K562 (cell line): ENCODE data around the gene FAM222A. TPM values are rescaled to one million over a fixed set of nuclear protein-coding genes. Genes with fewer than 3 reads are reported as not detected.

Source experiments
- ADNP ChIP-seq: fragments of 200-800 bp; sonication (Bioruptor generic); IDR thresholded peaks from 2 replicates; pipeline ENCODE4 v1.6.1; 2016; ENCODE audit warnings: missing genetic modification characterization, missing compliant biosample characterization
- BACH1 ChIP-seq: fragments of 200-800 bp; sonication (Bioruptor generic); IDR thresholded peaks from 2 replicates; pipeline ENCODE4 v1.6.1; 2016; ENCODE audit warnings: missing genetic modification characterization, missing compliant biosample characterization
- BHLHE40 ChIP-seq: IDR thresholded peaks from 2 replicates; pipeline ENCODE4 v1.6.1; 2011; ENCODE audit warnings: low read length, improper control_type of control experiment
- BMI1 ChIP-seq: fragments of 150-350 bp; IDR thresholded peaks from 2 replicates; pipeline ENCODE4 v1.6.1; 2014; ENCODE audit warnings: low read length
- CCAR2 ChIP-seq: fragments of 200-400 bp; formaldehyde crosslinking; IDR thresholded peaks from 2 replicates; pipeline ENCODE4 v1.6.1; 2017; ENCODE audit warnings: mild to moderate bottlenecking, low read depth, low read length
- CREM ChIP-seq: IDR thresholded peaks from 2 replicates; pipeline ENCODE4 v1.6.1; 2014; ENCODE audit warnings: antibody characterized with exemption, low read depth
- DDX20 ChIP-seq: fragments of 450-650 bp; IDR thresholded peaks from 2 replicates; pipeline ENCODE4 v1.6.1; 2016; ENCODE audit warnings: missing genetic modification characterization, low read depth, mild to moderate bottlenecking, missing compliant biosample characterization, moderate library complexity
- ESRRA ChIP-seq: fragments of 450-650 bp; IDR thresholded peaks from 2 replicates; pipeline ENCODE4 v1.6.1; 2014; ENCODE audit warnings: low read depth, mild to moderate bottlenecking, moderate library complexity, borderline replicate concordance
- GTF2F1 ChIP-seq: IDR thresholded peaks from 2 replicates; pipeline ENCODE4 v1.6.1; 2011; ENCODE audit warnings: low read depth, low read length, improper control_type of control experiment
- KAT7 ChIP-seq: sonication (generic); formaldehyde crosslinking; IDR thresholded peaks from 2 replicates; pipeline ENCODE4 v1.8.0; 2022; ENCODE audit warnings: missing genetic modification reagents, mild to moderate bottlenecking, borderline replicate concordance
- LEF1 ChIP-seq: fragments of 450-650 bp; IDR thresholded peaks from 2 replicates; pipeline ENCODE4 v1.6.1; 2016; ENCODE audit warnings: mild to moderate bottlenecking
- MAFK ChIP-seq: IDR thresholded peaks from 2 replicates; pipeline ENCODE4 v1.6.1; 2011; ENCODE audit warnings: low read length, improper control_type of control experiment
- MEIS2 ChIP-seq: fragments of 450-650 bp; IDR thresholded peaks from 2 replicates; pipeline ENCODE4 v1.6.1; 2014; ENCODE audit warnings: mild to moderate bottlenecking; ENCODE audit not compliant: partially characterized antibody
- NFE2L1 ChIP-seq: fragments of 450-650 bp; IDR thresholded peaks from 2 replicates; pipeline ENCODE4 v1.6.1; 2016; ENCODE audit warnings: missing genetic modification characterization, low read depth, mild to moderate bottlenecking, missing compliant biosample characterization, moderate library complexity, borderline replicate concordance
- PHF21A ChIP-seq: fragments of 450-650 bp; IDR thresholded peaks from 2 replicates; pipeline ENCODE4 v1.6.1; 2017; ENCODE audit warnings: low read depth, borderline replicate concordance
- SAFB2 ChIP-seq: fragments of 200-400 bp; formaldehyde crosslinking; IDR thresholded peaks from 2 replicates; pipeline ENCODE4 v1.6.1; 2018; ENCODE audit warnings: borderline replicate concordance, low read length, low read depth, moderate library complexity; ENCODE audit not compliant: severe bottlenecking
- TRIM28 ChIP-seq: fragments of 450-650 bp; IDR thresholded peaks from 2 replicates; pipeline ENCODE4 v1.6.1; 2017
- ZBTB8A ChIP-seq: fragments of 450-650 bp; IDR thresholded peaks from 2 replicates; pipeline ENCODE4 v1.6.1; 2018; ENCODE audit warnings: mild to moderate bottlenecking, moderate library complexity; ENCODE audit not compliant: partially characterized antibody
- ZFPM2 ChIP-seq: fragments of 250-450 bp; sonication (Bioruptor Pico); IDR thresholded peaks from 2 replicates; pipeline ENCODE4 v1.5.1; 2022; ENCODE audit warnings: mild to moderate bottlenecking
- ZKSCAN8 ChIP-seq: fragments of 200-800 bp; sonication (Bioruptor generic); IDR thresholded peaks from 2 replicates; pipeline ENCODE4 v1.6.1; 2016; ENCODE audit warnings: missing genetic modification characterization, missing compliant biosample characterization
- polyA plus RNA-seq, 8 experiments: library from polyadenylated mRNA; depleted of rRNA in 4 of 8; stranded (reverse) in 5 of 8; unstranded in 3 of 8; fragments of >200 nt; fragmentation: Nextera tagmentation in 2 of 8; fragmentation: Illumina TruSeq in 1 of 8; extraction: Ambion mirVana in 2 of 8; extraction: Trizol in 1 of 8; gene quantifications; 2 replicates each; pipeline versions ENCODE4 v1.2.1 to v1.2.3, GENCODE V29; 2011 to 2014; ENCODE audit warnings: inconsistent platforms in 1 of 8, missing spikeins in 1 of 8
- total RNA-seq, 7 experiments: library from RNA; depleted of rRNA in 6 of 7; stranded (reverse); fragments of >200 nt in 6 of 7; fragmentation: Illumina TruSeq in 2 of 7; extraction: Trizol in 2 of 7; gene quantifications; 2 replicates each; pipeline versions ENCODE4 v1.2.1 to v1.2.3, GENCODE V29; 2011 to 2021; ENCODE audit warnings: low replicate concordance in 1 of 7
- TF ChIP-seq, protein P1 (sequence below): fragments of 450-650 bp; IDR thresholded peaks from 2 replicates; pipeline ENCODE4 v1.6.1; 2016; ENCODE audit warnings: borderline replicate concordance
- TF ChIP-seq, protein P2 (sequence below): fragments of 450-650 bp; IDR thresholded peaks from 2 replicates; pipeline ENCODE4 v1.7.1; 2018; ENCODE audit warnings: mild to moderate bottlenecking, low read depth; ENCODE audit not compliant: partially characterized antibody
- TF ChIP-seq, protein P3 (sequence below): fragments of 250-450 bp; sonication (Bioruptor Pico); IDR thresholded peaks from 2 replicates; pipeline ENCODE4 v1.5.0; 2021; ENCODE audit warnings: mild to moderate bottlenecking, moderate library complexity

FAM222A gene
- total and polyA plus RNA-seq, 9 of the 15 experiments (the other 6 are each of a cell fraction or from before 2014, with no cell fraction given) = 0.03 to 0.36 (median 0.12) TPM; not detected in 1

GRCh38 chr12:109736552-109737108 is 23.0 kb downstream of the FAM222A start (continued):
- TF ChIP-seq, protein P1, sequence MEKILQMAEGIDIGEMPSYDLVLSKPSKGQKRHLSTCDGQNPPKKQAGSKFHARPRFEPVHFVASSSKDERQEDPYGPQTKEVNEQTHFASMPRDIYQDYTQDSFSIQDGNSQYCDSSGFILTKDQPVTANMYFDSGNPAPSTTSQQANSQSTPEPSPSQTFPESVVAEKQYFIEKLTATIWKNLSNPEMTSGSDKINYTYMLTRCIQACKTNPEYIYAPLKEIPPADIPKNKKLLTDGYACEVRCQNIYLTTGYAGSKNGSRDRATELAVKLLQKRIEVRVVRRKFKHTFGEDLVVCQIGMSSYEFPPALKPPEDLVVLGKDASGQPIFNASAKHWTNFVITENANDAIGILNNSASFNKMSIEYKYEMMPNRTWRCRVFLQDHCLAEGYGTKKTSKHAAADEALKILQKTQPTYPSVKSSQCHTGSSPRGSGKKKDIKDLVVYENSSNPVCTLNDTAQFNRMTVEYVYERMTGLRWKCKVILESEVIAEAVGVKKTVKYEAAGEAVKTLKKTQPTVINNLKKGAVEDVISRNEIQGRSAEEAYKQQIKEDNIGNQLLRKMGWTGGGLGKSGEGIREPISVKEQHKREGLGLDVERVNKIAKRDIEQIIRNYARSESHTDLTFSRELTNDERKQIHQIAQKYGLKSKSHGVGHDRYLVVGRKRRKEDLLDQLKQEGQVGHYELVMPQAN = no peak
- TF ChIP-seq, protein P2, sequence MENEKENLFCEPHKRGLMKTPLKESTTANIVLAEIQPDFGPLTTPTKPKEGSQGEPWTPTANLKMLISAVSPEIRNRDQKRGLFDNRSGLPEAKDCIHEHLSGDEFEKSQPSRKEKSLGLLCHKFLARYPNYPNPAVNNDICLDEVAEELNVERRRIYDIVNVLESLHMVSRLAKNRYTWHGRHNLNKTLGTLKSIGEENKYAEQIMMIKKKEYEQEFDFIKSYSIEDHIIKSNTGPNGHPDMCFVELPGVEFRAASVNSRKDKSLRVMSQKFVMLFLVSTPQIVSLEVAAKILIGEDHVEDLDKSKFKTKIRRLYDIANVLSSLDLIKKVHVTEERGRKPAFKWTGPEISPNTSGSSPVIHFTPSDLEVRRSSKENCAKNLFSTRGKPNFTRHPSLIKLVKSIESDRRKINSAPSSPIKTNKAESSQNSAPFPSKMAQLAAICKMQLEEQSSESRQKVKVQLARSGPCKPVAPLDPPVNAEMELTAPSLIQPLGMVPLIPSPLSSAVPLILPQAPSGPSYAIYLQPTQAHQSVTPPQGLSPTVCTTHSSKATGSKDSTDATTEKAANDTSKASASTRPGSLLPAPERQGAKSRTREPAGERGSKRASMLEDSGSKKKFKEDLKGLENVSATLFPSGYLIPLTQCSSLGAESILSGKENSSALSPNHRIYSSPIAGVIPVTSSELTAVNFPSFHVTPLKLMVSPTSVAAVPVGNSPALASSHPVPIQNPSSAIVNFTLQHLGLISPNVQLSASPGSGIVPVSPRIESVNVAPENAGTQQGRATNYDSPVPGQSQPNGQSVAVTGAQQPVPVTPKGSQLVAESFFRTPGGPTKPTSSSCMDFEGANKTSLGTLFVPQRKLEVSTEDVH = no peak
- TF ChIP-seq BMI1 (0 out of 2 replicates have a peak, but pooled peaks have one; percentile 31), ADNP (no peak), MAFK (no peak), BHLHE40 (no peak), ESRRA (no peak), GTF2F1 (no peak), BACH1 (tag) (no peak), DDX20 (tag) (no peak), CCAR2 (no peak), SAFB2 (no peak), ZFPM2 (CRISPR knock-in tag) (no peak), TRIM28 (no peak), MEIS2 (no peak), ZBTB8A (no peak), PHF21A (no peak), LEF1 (no peak), CREM (peak; percentile 86), ZKSCAN8 (CRISPR knock-in tag) (no peak), KAT7 (CRISPR knock-in tag) (no peak), NFE2L1 (tag) (no peak)
- TF ChIP-seq, protein P3, sequence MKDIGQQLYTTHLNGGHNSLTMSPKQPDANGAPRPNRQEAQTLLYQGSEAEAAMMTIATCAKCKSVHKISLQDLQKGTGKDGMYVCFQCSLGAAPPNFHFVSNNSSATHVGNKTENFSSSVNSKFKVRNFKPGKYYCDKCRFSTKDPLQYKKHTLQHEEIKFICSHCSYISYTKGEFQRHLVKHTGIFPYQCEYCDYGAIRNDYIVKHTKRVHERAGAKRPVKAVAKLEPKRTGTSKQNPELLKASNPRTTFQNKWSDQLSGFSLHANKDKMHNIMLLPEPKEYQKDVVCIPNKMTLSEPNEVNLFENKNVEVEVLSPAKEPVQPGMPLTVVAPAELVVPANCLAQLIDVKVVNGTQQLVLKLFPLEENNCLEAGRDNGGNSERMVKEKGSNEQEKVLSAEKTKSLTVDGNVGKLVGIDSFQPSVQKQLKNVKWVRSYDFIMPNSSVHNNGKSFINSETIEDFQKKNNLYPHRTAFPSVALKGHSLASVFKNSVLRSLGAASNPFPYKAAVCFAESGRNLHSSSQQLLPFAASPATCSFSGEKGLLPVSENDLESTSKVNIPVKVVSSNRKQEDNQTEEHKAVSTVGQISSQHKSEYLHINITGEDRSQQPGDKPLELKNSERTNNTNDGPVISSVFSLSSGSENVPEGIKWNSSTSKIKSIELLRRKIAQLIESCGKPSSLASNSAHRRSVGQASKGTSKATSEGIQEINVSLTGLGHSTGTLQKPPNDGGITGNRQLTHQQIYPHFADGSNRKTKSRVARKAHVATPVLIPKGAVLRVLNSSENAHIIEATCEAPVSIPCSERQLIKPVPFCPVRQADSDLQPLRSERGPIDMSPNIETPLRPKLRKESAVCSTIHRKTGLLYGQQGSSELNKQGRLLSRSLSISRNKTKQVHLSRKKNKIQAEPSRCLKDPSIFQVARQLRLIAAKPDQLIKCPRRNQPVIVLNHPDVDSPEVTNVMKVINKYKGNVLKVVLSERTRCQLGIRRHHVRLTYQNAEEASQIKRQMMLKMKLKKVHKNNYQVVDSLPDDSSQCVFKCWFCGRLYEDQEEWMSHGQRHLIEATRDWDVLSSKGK (CRISPR knock-in tag) = no peak
